AG09319 (cell line): Measurements from ENCODE around the gene MYH14.

ENCODE experiments used
- DNase-seq: peaks from one replicate; pipeline ENCODE4 v3.0.0-alpha.2; 2010; ENCODE audit warnings: low read depth; ENCODE audit errors: extremely low read depth
- TF ChIP-seq, protein P1 (sequence below): IDR thresholded peaks from 2 replicates; pipeline ENCODE4 v1.5.1; 2011; ENCODE audit warnings: low read depth, mild to moderate bottlenecking, inconsistent platforms, low read length, moderate library complexity

Gene MYH14

DNA sequence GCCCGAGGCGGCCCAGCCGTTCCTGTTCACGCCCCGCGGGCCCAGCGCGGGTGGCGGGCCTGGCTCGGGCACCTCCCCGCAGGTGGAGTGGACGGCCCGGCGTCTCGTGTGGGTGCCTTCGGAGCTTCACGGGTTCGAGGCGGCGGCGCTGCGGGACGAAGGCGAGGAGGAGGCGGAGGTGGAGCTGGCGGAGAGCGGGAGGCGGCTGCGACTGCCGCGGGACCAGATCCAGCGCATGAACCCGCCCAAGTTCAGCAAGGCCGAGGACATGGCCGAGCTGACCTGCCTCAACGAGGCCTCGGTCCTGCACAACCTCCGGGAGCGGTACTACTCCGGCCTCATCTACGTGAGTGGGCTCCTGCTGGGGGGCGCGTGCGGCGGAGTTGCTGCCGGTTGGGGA is 7.0 kb downstream of the MYH14 start:
- no peak for DNase-seq
- TF ChIP-seq, protein P1, sequence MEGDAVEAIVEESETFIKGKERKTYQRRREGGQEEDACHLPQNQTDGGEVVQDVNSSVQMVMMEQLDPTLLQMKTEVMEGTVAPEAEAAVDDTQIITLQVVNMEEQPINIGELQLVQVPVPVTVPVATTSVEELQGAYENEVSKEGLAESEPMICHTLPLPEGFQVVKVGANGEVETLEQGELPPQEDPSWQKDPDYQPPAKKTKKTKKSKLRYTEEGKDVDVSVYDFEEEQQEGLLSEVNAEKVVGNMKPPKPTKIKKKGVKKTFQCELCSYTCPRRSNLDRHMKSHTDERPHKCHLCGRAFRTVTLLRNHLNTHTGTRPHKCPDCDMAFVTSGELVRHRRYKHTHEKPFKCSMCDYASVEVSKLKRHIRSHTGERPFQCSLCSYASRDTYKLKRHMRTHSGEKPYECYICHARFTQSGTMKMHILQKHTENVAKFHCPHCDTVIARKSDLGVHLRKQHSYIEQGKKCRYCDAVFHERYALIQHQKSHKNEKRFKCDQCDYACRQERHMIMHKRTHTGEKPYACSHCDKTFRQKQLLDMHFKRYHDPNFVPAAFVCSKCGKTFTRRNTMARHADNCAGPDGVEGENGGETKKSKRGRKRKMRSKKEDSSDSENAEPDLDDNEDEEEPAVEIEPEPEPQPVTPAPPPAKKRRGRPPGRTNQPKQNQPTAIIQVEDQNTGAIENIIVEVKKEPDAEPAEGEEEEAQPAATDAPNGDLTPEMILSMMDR, result no peak

DNA sequence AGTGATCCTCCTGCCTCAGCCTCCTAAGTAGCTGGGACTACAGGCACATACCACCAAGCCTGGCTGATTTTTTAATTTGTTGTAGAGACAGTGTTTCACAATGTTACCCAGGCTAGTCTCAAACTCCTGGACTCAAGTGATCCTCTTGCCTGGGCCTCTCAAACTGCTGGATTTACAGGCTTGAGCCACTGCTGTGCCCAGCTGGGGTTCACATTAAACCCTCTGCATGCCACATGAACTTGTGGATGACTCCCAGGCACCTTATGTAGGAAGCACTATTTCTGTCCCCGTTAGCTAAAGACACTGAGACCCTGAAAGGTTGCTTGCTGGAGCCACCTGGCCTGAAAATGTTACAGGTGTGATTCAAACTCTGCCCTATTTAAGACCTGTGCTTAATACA is 10.5 kb downstream of the MYH14 start:
- TF ChIP-seq, protein P1, result no peak
- DNase-seq, result no peak

DNA sequence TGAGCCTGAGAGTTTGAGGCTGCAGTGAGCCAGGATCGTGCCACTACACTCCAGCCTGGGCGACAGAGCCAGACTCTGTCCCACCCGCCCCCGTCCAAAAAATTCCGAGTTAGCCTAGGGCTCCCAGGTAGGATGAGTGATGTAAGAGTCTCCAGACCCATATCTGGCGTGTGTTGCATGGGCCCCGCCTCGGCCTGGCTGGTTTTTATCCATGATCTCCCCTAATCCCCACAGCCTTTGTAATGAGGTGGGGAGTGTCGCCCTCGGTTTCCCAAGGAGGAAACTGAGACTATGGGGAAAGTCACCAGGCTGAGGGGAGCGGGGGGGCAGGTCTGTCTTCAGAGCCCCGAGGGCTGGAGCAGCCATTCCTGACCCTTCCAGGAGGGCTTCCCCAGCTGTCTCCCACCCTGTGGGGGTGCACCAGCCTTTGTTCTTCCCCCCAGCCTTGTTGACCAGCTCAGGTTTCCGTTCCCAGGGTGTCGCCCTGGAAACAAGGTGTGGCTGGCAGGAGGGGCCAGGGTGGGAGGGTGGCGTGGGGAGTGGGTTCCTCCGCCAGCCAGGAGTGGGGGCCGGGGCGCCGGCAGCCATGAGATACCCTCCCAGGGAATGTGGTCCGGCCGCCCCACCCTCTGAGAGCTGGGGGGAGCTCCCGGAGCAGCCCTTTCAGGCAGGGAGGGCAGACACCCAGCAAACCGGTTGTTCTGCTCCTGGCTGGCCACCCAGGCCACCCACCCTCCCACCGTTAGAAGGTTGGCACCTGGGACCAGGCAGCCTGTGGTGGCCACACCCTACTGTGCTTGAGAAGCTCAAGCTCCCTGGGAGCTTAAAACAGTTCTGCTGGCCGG is 11.5 kb downstream of the MYH14 start:
- TF ChIP-seq, protein P1, result no peak
- DNase-seq, result no peak

DNA sequence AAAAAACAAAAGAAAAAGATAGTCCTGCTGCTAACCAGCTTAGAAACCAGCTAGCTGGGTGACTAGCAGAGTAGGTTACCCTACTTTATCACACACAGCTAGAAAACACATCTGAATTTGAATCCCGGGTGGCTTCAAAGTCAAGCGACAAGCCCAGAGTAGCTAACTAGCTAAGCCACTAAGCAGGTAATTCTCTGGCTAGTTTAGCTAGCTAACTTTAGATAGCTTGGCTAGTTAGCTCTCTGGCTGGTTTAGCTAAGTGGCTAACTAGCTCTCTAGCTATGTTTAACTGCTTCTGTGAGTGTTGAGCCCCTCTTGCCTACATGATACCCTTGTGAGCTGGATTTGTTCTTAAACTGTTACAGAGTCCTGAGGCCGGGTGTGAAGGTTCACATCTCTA is 12.4 kb downstream of the MYH14 start:
- TF ChIP-seq, protein P1, result no peak
- no peak for DNase-seq

DNA sequence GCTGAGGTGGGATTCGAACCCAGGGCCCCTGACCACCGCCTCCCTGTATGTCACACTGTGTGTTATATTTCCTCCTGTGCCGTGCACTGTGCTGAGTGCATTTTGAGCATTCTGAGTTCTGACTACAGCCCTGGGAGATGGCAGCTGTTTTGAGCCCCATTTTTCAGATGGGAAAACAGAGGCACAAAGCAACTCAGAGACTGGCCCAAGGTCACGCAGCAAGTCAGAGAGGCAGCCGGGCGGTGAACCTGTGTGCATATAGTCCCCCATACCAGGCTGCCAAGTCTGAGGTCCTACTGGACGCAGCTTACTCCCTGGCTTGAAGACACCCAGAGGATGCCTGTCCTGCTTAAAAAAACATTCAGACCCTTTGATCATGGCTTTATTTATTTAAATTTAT is 17.7 kb downstream of the MYH14 start:
- no peak for DNase-seq

DNA sequence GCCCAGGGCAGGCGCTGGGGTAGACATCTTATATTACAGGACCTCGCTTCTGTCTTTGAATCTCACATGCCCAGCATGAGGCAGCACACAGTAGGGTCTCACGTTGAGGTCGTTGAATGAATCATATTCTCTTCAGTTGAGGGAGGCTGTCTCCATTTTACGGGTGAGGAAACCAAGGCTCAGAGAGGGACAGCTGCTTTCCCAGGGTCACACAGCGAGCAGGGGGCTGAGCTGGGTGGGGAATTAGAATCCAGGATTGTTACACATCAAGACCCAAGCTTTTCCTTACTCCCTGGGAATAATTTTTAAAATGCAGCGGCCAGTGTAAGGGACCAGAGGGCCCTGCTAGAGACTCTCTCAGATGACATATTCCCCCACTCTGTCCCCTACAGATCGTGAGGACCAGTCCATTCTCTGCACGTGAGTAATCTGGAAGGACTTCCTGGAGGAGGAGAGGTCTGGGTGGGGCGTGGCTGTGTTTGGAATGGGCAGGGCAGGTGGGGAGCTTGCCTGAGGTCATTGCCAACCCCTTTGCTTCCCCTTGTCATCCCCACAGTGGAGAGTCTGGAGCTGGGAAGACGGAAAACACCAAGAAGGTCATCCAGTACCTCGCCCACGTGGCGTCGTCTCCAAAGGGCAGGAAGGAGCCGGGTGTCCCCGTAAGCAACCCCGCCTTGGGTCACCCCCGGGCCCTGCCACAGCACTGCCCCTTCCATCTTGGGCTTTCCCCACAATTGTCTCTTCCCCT is 19.4 kb downstream of the MYH14 start:
- TF ChIP-seq, protein P1, result no peak
- no peak for DNase-seq

More for the DNA sequence above, 17.7 kb downstream of the MYH14 start:
- TF ChIP-seq, protein P1, result no peak

DNA sequence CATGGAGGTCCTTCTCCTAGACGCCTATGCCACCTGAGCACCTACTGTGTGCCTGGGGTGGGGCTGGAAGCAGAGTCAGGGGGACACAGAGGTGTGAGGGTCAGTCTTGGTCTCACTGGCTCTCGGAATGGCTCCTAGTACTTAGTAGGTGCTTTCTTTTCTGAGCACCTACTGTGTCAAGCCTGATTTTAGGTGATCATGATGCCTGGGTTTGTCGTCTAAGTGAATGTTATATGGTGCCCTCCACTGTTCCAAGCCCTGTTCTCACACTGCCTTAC is 20.0 kb downstream of the MYH14 start:
- TF ChIP-seq, protein P1, result no peak

More for the DNA sequence above, 20.0 kb downstream of the MYH14 start:
- no peak for DNase-seq
